Osteocyte (in vitro differentiated cells): ENCODE measurements around the gene MRFAP1L1. TPM values are rescaled to one million over a fixed set of nuclear protein-coding genes. Genes with fewer than 3 reads are reported as not detected.

Experiments used
- DNase-seq: peaks from one replicate; pipeline ENCODE4 v3.0.0; 2021; ENCODE audit warnings: mixed read lengths; ENCODE audit not compliant: unreplicated experiment; ENCODE audit errors: extremely low spot score
- H3K27ac Mint-ChIP-seq: one replicate; pipeline ENCODE4 v1.8.0; 2021; ENCODE audit warnings: mild to moderate bottlenecking, mixed read lengths; ENCODE audit not compliant: unreplicated experiment
- H3K27me3 Mint-ChIP-seq: one replicate; pipeline ENCODE4 v1.8.0; 2021; ENCODE audit warnings: mixed read lengths; ENCODE audit not compliant: unreplicated experiment
- H3K36me3 Mint-ChIP-seq: one replicate; pipeline ENCODE4 v1.8.0; 2021; ENCODE audit warnings: mixed read lengths; ENCODE audit not compliant: unreplicated experiment
- H3K4me1 Mint-ChIP-seq: one replicate; pipeline ENCODE4 v1.8.0; 2021; ENCODE audit warnings: mixed read lengths; ENCODE audit not compliant: unreplicated experiment
- H3K4me3 Mint-ChIP-seq: one replicate; pipeline ENCODE4 v1.8.0; 2021; ENCODE audit warnings: mild to moderate bottlenecking, moderate library complexity, mixed read lengths; ENCODE audit not compliant: unreplicated experiment
- H3K9me3 Mint-ChIP-seq: one replicate; pipeline ENCODE4 v1.8.0; 2021; ENCODE audit warnings: mixed read lengths; ENCODE audit not compliant: unreplicated experiment
- CTCF ChIP-seq: fragments of 200-600 bp; sonication (generic); IDR thresholded peaks from 2 replicates; pipeline ENCODE4 v1.5.0; 2021; ENCODE audit warnings: antibody characterized with exemption, mild to moderate bottlenecking, moderate library complexity
- total RNA-seq: library from RNA; stranded (reverse); gene quantifications from 2 replicates; pipeline ENCODE4 v1.2.1, GENCODE V29; 2021

MRFAP1L1 gene
- total RNA-seq, 1 donor from 2014 or later = 58.6 TPM

DNA sequence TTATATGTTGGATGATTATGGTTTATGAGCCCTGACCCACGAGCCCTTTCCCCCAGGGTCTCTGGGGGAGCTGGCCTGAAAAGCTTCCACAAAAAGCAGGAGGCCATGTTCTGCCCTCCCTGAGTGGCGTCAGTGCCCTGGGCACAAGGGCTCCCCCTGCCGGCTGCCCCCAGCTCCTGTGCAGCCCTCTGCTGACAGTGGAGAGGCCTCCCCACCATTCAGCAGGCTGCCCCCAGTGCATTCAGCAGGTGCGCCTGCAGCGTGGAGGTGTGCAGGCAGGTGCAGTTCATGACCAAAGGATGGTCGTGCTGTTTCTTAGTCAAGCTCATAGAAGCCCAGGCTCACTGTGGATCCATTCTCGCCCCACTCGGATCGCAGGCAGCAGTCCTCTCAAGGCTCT, 28.5 kb downstream of the MRFAP1L1 start:
- Mint-ChIP-seq H3K4me3 (no peak overlapping the region), H3K27me3 (no peaks in the 10 kb centered on the region), H3K9me3 (peaks cover 7% of the 10 kb centered on the region), H3K27ac (no peak overlapping the region), H3K4me1 (peaks cover 5% of the 10 kb centered on the region), H3K36me3 (peaks cover 6% of the 10 kb centered on the region)
- no peak for DNase-seq
- TF ChIP-seq CTCF = no peak

DNA sequence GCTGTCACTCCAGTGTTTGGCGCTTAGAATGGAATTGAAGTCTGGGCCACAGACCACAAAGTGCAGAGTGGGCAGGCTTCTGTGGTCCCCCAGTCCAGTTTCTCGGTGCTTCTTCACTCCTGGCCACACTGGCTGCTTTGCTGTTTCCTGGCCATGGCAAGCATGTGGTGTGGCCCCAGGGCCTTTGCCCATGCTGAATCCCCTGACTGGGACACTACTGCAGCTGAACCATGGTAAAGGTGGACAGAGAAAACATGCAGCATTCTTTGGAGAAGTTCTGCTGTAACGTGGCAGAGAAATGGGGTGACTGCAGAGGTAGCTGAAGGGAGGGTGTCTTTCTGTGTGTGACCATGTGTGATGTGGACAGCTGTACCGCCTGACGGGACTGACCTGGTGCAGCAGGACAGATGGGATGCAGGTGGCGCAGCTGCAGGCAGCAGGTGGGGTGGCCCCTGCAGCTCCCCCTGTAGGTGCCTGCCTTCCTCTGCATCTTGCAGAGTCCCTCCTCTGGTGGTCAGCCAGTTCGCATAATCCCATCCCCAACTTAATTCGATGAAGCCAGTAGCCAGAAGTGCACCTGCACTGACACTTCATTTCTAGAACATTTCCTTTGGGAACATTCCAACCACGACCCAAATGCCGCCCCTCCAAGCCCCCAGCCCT, 29.2 kb downstream of the MRFAP1L1 start:
- H3K4me3 Mint-ChIP-seq = no peak overlapping the region

DNA sequence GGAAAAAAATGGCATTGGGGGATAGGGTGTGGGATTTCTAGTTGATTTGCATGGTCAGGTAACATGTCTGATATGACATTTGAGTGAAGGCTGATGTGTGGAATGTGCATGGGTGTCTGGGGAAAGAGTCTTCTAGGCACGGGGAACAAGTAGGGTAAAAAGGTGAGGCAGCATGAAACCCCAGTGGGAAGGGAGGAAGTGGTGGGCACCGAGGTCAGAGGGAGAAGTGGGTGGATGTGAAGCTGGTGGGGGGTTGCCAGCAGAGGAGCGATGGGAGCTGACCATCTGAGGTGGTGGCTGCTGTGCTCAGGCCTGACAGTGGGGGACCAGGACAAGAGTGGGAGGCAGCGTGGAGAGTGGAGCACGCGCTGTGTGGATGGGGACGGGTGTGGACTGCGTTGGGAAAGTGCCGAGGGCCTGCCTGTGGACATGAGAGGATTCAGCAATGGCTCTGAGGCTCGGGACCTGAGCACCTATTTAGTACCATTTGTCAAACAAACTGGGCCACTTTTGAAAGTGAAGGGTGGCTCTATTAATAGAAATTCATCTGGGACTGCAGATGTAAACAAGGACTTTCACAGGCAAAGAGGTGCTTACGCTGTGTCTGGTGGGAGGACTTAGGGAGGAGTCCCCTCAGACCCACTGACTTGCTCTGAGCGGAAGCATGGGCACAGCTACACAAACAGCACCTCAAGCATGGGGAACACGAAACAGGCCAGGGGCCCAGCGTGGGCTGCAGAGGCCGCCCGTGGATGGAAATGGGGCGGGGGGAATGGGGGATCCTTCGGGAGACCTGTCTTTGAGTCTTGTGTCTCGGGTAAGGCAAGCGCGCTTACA, 32.7 kb downstream of the MRFAP1L1 start:
- Mint-ChIP-seq H3K36me3 (peaks cover 10% of the 10 kb centered on the region), H3K4me3 (no peak overlapping the region), H3K27ac (no peak overlapping the region), H3K27me3 (no peaks in the 10 kb centered on the region), H3K9me3 (peaks cover 7% of the 10 kb centered on the region), H3K4me1 (peaks cover 30% of the 10 kb centered on the region)
- DNase-seq = no peak
- no peak for TF ChIP-seq CTCF

More for the DNA sequence above, 29.2 kb downstream of the MRFAP1L1 start:
- DNase-seq = no peak
- TF ChIP-seq CTCF = no peak
- Mint-ChIP-seq H3K27me3 (no peaks in the 10 kb centered on the region), H3K9me3 (peaks cover 7% of the 10 kb centered on the region), H3K36me3 (peaks cover 8% of the 10 kb centered on the region), H3K27ac (no peak overlapping the region), H3K4me1 (peaks cover 12% of the 10 kb centered on the region)

DNA sequence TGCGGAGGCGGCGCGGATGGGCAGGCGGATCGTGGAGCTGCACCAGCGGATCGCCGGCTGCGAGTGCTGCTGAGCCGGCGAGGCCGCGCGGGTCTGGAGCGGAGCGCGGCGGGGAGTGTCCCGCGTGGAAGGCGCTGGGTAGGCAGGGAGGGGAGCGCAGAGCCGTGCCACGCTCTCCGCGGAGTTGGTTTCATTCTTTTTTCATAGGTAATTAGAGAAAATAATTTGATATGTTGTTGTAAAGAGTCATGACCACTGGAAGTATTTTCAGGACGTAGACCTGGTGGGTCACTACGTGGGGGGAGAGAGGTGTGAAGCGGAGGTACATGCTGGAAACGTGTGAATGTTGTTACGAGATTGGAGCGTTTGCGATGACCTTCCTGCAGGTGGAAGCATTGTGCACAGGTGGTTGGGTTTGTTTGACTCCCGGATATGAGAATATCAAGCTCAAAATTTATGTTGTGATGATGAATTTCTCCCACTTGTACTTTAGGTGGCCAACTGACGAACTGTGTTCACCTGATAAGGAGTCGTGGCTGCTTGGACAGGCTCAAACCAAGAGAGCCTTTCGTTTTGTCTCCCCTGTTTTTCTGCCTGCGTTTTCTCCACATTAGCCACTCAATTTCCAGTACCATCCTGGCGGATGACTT, 35.0 kb downstream of the MRFAP1L1 start:
- Mint-ChIP-seq H3K4me3 (peak overlapping the region; percentile 85), H3K36me3 (peaks cover 11% of the 10 kb centered on the region), H3K27me3 (no peaks in the 10 kb centered on the region), H3K4me1 (peaks cover 30% of the 10 kb centered on the region), H3K9me3 (no peaks in the 10 kb centered on the region), H3K27ac (peak overlapping the region; percentile 60)
- no peak for DNase-seq
- TF ChIP-seq CTCF = peak; percentile 40
